Measurements from ENCODE around the gene CLIC5. TPM values are rescaled to one million over a fixed set of nuclear protein-coding genes. Genes with fewer than 3 reads are reported as not detected.

Gene CLIC5
- total RNA-seq, 1 donor from 2014 or later: 7.6 TPM

DNA sequence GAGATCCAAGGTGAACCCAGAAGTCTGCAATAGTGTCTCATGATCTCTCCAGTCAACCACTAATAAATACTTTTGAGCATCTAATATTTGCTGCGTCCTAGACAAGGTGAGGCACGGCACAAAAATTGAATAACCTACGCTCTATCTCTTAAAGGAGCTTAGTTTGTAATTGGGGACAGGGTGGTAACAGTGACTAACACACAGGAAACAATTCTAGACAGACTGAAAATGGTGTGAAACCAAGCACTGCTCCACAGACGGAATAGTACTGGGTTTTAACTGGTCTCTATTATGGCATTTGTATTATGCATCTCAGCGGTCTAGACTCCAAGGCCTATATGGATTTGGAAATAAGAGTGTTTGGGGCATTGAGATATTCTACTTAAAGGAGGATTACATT, 120.1 kb downstream of the CLIC5 start:
- H3K27me3 ChIP-seq: no peaks in the 10 kb centered on the region
- no peaks in the 10 kb centered on the region for H3K36me3 ChIP-seq
- no peak overlapping the region for H3K4me3 ChIP-seq
- H3K9me3 ChIP-seq: no peaks in the 10 kb centered on the region
- no peak for DNase-seq (ENCODE audit: low spot score in 2 of 2)
- intact Hi-C loops (cut with DNase I): no loop called here
- TF ChIP-seq, protein P1, sequence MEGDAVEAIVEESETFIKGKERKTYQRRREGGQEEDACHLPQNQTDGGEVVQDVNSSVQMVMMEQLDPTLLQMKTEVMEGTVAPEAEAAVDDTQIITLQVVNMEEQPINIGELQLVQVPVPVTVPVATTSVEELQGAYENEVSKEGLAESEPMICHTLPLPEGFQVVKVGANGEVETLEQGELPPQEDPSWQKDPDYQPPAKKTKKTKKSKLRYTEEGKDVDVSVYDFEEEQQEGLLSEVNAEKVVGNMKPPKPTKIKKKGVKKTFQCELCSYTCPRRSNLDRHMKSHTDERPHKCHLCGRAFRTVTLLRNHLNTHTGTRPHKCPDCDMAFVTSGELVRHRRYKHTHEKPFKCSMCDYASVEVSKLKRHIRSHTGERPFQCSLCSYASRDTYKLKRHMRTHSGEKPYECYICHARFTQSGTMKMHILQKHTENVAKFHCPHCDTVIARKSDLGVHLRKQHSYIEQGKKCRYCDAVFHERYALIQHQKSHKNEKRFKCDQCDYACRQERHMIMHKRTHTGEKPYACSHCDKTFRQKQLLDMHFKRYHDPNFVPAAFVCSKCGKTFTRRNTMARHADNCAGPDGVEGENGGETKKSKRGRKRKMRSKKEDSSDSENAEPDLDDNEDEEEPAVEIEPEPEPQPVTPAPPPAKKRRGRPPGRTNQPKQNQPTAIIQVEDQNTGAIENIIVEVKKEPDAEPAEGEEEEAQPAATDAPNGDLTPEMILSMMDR (IDR thresholded peaks at IDR 0.05): no peak
- H3K4me1 ChIP-seq: no peaks in the 10 kb centered on the region
- H3K27ac ChIP-seq: no peak overlapping the region

DNA sequence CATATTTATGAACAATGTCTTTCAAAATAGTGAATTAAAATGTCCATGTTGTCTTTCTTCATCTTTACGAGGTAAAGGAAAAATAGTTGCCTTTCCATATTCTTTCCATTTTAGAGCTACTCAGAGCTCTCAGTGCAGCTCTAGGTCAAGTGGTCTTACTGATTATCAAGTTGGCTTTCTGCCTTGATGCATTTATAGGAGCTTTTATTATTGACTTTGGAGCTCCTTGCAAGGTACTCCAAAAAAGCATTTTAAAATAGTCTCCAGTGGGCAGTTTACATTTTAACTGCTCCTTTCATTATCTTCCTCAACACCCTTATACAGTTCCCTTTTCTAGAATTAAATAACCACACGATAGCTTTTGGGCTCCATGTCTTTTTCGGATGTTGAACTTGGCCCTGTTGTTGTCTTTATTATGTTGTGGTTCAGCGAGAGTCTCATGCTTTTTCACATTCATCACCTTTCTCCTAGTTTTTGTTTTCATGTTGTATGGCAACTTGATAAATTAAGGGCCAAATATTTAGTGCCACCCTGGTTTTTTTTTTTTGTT, 122.9 kb downstream of the CLIC5 start:
- H3K27me3 ChIP-seq: no peaks in the 10 kb centered on the region
- no peak overlapping the region for H3K4me3 ChIP-seq
- no peak for DNase-seq (ENCODE audit: low spot score in 2 of 2)
- H3K4me1 ChIP-seq: no peaks in the 10 kb centered on the region
- no peaks in the 10 kb centered on the region for H3K9me3 ChIP-seq
- no peak overlapping the region for H3K27ac ChIP-seq
- TF ChIP-seq, protein P1 (IDR thresholded peaks at IDR 0.05): no peak
- intact Hi-C loops (cut with DNase I): no loop called here
- H3K36me3 ChIP-seq: no peaks in the 10 kb centered on the region

DNA sequence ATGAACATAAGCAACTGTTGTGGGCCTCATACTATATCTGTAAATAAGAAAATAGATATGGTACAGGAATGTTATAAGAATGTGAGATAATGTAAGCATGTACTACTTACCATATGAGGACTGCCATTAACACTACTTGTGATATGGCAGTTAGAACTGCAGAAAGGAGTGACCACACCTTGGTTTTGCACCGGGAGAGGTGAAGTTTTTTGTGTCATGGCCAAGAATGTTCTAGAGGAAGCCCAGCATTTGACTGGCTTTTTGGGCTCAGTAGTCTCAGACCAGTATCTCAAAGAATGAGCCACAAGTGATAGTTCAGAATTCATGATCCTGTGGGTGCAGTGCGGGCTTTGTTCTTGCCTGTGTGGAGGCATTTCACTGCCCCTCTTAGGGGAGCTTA, 123.5 kb downstream of the CLIC5 start:
- H3K9me3 ChIP-seq: no peaks in the 10 kb centered on the region
- no peak for DNase-seq (ENCODE audit: low spot score in 2 of 2)
- H3K4me1 ChIP-seq: no peaks in the 10 kb centered on the region
- no peaks in the 10 kb centered on the region for H3K36me3 ChIP-seq
- H3K4me3 ChIP-seq: no peak overlapping the region
- intact Hi-C loops (cut with DNase I): no loop called here
- TF ChIP-seq, protein P1 (IDR thresholded peaks at IDR 0.05): no peak
- H3K27me3 ChIP-seq: no peaks in the 10 kb centered on the region
- no peak overlapping the region for H3K27ac ChIP-seq

DNA sequence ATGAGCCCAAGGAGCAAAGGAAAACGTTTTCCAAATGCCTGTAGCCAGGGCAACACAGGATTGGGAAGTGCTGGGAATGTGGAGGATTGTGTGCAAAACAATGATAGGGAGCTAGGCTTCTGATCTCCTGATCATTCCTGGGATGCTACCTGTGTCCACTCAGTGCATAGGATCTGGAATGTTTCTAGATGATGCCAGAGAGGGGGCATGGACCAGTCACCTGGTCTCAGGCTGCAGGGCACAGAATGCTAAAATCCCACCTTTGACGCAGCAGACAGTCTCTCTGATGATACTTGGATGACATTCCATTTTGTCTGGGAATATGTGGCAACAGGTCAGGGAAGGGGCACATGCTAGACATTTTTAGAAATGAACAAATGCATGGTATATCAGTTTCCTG, 128.9 kb downstream of the CLIC5 start:
- Histone ChIP-seq H3K27me3 (no peaks in the 10 kb centered on the region), H3K4me3 (no peak overlapping the region), H3K9me3 (no peaks in the 10 kb centered on the region), H3K4me1 (no peaks in the 10 kb centered on the region), H3K27ac (no peak overlapping the region), H3K36me3 (no peaks in the 10 kb centered on the region)
- intact Hi-C loops (cut with DNase I): no loop called here
- DNase-seq (ENCODE audit: low spot score in 2 of 2): no peak
- TF ChIP-seq, protein P1 (IDR thresholded peaks at IDR 0.05): no peak

DNA sequence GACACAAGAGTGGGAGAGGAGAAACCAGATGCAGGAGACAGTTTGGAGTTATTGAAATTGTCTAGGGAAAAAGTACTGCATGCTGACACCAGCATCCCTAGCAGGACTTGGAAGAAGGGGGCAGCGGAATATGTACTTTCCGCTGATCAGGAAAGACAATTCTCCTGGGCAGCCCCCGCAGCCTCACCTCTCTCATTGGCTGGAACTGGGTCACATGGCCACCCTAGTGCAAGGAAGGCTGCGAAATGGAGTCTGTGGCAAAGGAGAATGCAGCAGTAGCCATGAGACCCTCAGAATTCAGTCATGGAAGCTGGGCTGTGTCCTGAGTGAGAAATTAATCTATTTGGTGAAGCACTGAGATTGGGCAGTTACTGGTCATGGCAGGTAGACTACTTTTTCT, 131.3 kb downstream of the CLIC5 start:
- no peak for DNase-seq (ENCODE audit: low spot score in 2 of 2)

More for the DNA sequence above, 131.3 kb downstream of the CLIC5 start:
- Histone ChIP-seq H3K4me1 (no peaks in the 10 kb centered on the region), H3K36me3 (no peaks in the 10 kb centered on the region), H3K27ac (no peak overlapping the region), H3K27me3 (no peaks in the 10 kb centered on the region), H3K9me3 (no peaks in the 10 kb centered on the region), H3K4me3 (no peak overlapping the region)
- intact Hi-C loops (cut with DNase I): no loop called here
- TF ChIP-seq, protein P1 (IDR thresholded peaks at IDR 0.05): no peak

Measured in ascending aorta (tissue), 2 donors.